H9 (cell line): ENCODE measurements around the gene MLPH. TPM values are rescaled to one million over a fixed set of nuclear protein-coding genes. Genes with fewer than 3 reads are reported as not detected.

Experiments
- DNase-seq: peaks from one replicate; pipeline ENCODE4 v3.0.0-alpha.2; 2017
- H2AFZ ChIP-seq: one replicate; pipeline ENCODE4 v1.6.1; 2013; ENCODE audit warnings: mild to moderate bottlenecking, low read length, control low read depth, moderate library complexity
- H2AK5ac ChIP-seq: 2 replicates; pipeline ENCODE4 v1.6.1; 2013; ENCODE audit warnings: low read length, control low read depth, mixed read lengths; ENCODE audit not compliant: insufficient read length
- H2BK120ac ChIP-seq: one replicate; pipeline ENCODE4 v1.6.1; 2013; ENCODE audit warnings: low read depth, mild to moderate bottlenecking, low read length, control low read depth, inconsistent platforms; ENCODE audit not compliant: poor library complexity, severe bottlenecking
- H2BK12ac ChIP-seq: 2 replicates; pipeline ENCODE4 v1.6.1; 2013; ENCODE audit warnings: low read length, control low read depth, mixed read lengths, low read depth; ENCODE audit not compliant: insufficient read length
- H2BK15ac ChIP-seq: 2 replicates; pipeline ENCODE4 v1.6.1; 2013; ENCODE audit warnings: low read depth, low read length, control low read depth
- H2BK20ac ChIP-seq: one replicate; pipeline ENCODE4 v1.6.1; 2013; ENCODE audit warnings: low read depth, mild to moderate bottlenecking, low read length, control low read depth, inconsistent platforms; ENCODE audit not compliant: poor library complexity, severe bottlenecking
- H2BK5ac ChIP-seq: 2 replicates; pipeline ENCODE4 v1.6.1; 2013; ENCODE audit warnings: low read length, control low read depth, mixed read lengths; ENCODE audit not compliant: insufficient read length
- H3K14ac ChIP-seq: 2 replicates; pipeline ENCODE4 v1.6.1; 2013; ENCODE audit warnings: low read length, control low read depth; ENCODE audit not compliant: insufficient read depth
- H3K18ac ChIP-seq: 2 replicates; pipeline ENCODE4 v1.6.1; 2013; ENCODE audit warnings: low read depth, mild to moderate bottlenecking, mixed read lengths, low read length, control low read depth; ENCODE audit not compliant: insufficient read length
- H3K23ac ChIP-seq: 2 replicates; pipeline ENCODE4 v1.6.1; 2013; ENCODE audit warnings: low read length, control low read depth, mixed read lengths, low read depth; ENCODE audit not compliant: insufficient read length
- H3K23me2 ChIP-seq: 2 replicates; pipeline ENCODE4 v1.6.1; 2013; ENCODE audit warnings: low read depth, mild to moderate bottlenecking, mixed read lengths, low read length, control low read depth; ENCODE audit not compliant: insufficient read length, poor library complexity, severe bottlenecking
- H3K27ac ChIP-seq: 2 replicates; pipeline ENCODE4 v1.5.1; 2013; ENCODE audit warnings: low read length, control low read depth, mixed read lengths, low read depth; ENCODE audit not compliant: insufficient read length
- H3K27me3 ChIP-seq: 2 replicates; pipeline ENCODE4 v1.6.1; 2013; ENCODE audit warnings: low read length, control low read depth, inconsistent platforms; ENCODE audit not compliant: insufficient read depth
- H3K4ac ChIP-seq: 2 replicates; pipeline ENCODE4 v1.6.1; 2013; ENCODE audit warnings: low read depth, mild to moderate bottlenecking, control low read depth, inconsistent platforms, low read length, moderate library complexity
- H3K4me1 ChIP-seq: 2 replicates; pipeline ENCODE4 v1.6.1; 2013; ENCODE audit warnings: low read length, control low read depth, inconsistent platforms; ENCODE audit not compliant: insufficient read depth
- H3K4me2 ChIP-seq: 2 replicates; pipeline ENCODE4 v1.6.1; 2013; ENCODE audit warnings: low read length, control low read depth, mixed read lengths; ENCODE audit not compliant: insufficient read length, insufficient read depth
- H3K56ac ChIP-seq: 2 replicates; pipeline ENCODE4 v1.6.1; 2013; ENCODE audit warnings: low read depth, mild to moderate bottlenecking, mixed read lengths, low read length, control low read depth; ENCODE audit not compliant: insufficient read length
- H3K79me1 ChIP-seq: 2 replicates; pipeline ENCODE4 v1.6.1; 2013; ENCODE audit warnings: low read depth, mild to moderate bottlenecking, moderate library complexity, low read length, control low read depth, inconsistent platforms; ENCODE audit not compliant: insufficient read depth, poor library complexity, severe bottlenecking
- H3K79me2 ChIP-seq: 2 replicates; pipeline ENCODE4 v1.6.1; 2013; ENCODE audit warnings: low read length, control low read depth, inconsistent platforms; ENCODE audit not compliant: insufficient read depth
- H3K9ac ChIP-seq: 2 replicates; pipeline ENCODE4 v1.6.1; 2013; ENCODE audit warnings: low read length, control low read depth, mixed read lengths; ENCODE audit not compliant: insufficient read length; ENCODE audit errors: extremely low read depth
- H3K9me3 ChIP-seq: one replicate; pipeline ENCODE4 v1.6.1; 2013; ENCODE audit warnings: low read depth, low read length, inconsistent platforms; ENCODE audit not compliant: control insufficient read depth
- H3T11ph ChIP-seq: one replicate; pipeline ENCODE4 v1.6.1; 2013; ENCODE audit warnings: mild to moderate bottlenecking, low read length, control low read depth, inconsistent platforms
- H4K20me1 ChIP-seq: one replicate; pipeline ENCODE4 v1.6.1; 2013; ENCODE audit not compliant: control insufficient read depth, insufficient read length, insufficient read depth
- H4K5ac ChIP-seq: 2 replicates; pipeline ENCODE4 v1.6.1; 2013; ENCODE audit warnings: low read depth, mild to moderate bottlenecking, mixed read lengths, low read length, control low read depth; ENCODE audit not compliant: insufficient read length
- H4K8ac ChIP-seq: replicated peaks from 2 replicates; pipeline ENCODE4 v1.6.1; 2013; ENCODE audit warnings: low read length, control low read depth, mixed read lengths, low read depth; ENCODE audit not compliant: insufficient read length
- H4K91ac ChIP-seq: 2 replicates; pipeline ENCODE4 v1.6.1; 2013; ENCODE audit warnings: low read depth, mild to moderate bottlenecking, moderate library complexity, mixed read lengths, low read length, control low read depth; ENCODE audit not compliant: insufficient read length
- H3K27ac Mint-ChIP-seq, 3 experiments: 2 replicates in 2 of 3; 3 replicates in 1 of 3; pipeline ENCODE4 v1.8.0; 2020 to 2021; ENCODE audit warnings: mixed read lengths in 3 of 3, mild to moderate bottlenecking in 1 of 3, moderate library complexity in 1 of 3
- H3K27me3 Mint-ChIP-seq: 2 replicates; pipeline ENCODE4 v1.8.0; 2021; ENCODE audit warnings: low read depth, mild to moderate bottlenecking, moderate library complexity, mixed read lengths
- H3K36me3 Mint-ChIP-seq, 3 experiments: 2 replicates in 2 of 3; 3 replicates in 1 of 3; pipeline ENCODE4 v1.8.0; 2020 to 2021; ENCODE audit warnings: low read depth in 3 of 3, mixed read lengths in 3 of 3; ENCODE audit not compliant: insufficient read depth in 1 of 3
- H3K4me1 Mint-ChIP-seq, 2 experiments: 2 replicates each; pipeline ENCODE4 v1.8.0; 2020; ENCODE audit warnings: mixed read lengths in 2 of 2
- H3K4me3 Mint-ChIP-seq, 2 experiments: 2 replicates in 1 of 2; 3 replicates in 1 of 2; pipeline ENCODE4 v1.8.0; 2020 to 2021; ENCODE audit warnings: mild to moderate bottlenecking in 2 of 2, mixed read lengths in 2 of 2, moderate library complexity in 1 of 2
- H3K9me3 Mint-ChIP-seq, 2 experiments: 2 replicates in 1 of 2; 3 replicates in 1 of 2; pipeline ENCODE4 v1.8.0; 2020; ENCODE audit warnings: mild to moderate bottlenecking in 2 of 2, mixed read lengths in 2 of 2, moderate library complexity in 1 of 2
- CTCF ChIP-seq: fragments of 200-600 bp; sonication (generic); conservative IDR thresholded peaks from 3 replicates; pipeline ENCODE4 v1.8.0; 2021; ENCODE audit warnings: antibody characterized with exemption, mild to moderate bottlenecking
- WGBS: extraction: QIAGEN DNeasy Blood & Tissue Kit; methylation state at CpG from one replicate; pipeline ENCODE4 v1.1.7; 2013; ENCODE audit warnings: missing lambda C conversion rate, low lambda C conversion rate, mixed read lengths; ENCODE audit not compliant: insufficient read length; ENCODE audit errors: extremely low coverage; 5-methylcytosine and 5-hydroxymethylcytosine counted together
- total RNA-seq: library from RNA; stranded (reverse); gene quantifications from 2 replicates; pipeline ENCODE4 v1.2.1, GENCODE V29; 2021

The MLPH gene
- total RNA-seq, 1 experiment from 2014 or later = 3.4 TPM

- Histone ChIP-seq H3T11ph (no peak overlapping the region), H4K20me1 (no peaks in the 10 kb centered on the region), H2BK20ac (no peak overlapping the region), H3K4ac (no peak overlapping the region), H3K9me3 (no peaks in the 10 kb centered on the region), H4K8ac (no peak overlapping the region), H3K23ac (no peak overlapping the region), H3K4me1 (peaks cover 9% of the 10 kb centered on the region; the same call in 1 of the 2 replicates), H2AK5ac (no peak overlapping the region), H3K27ac (no peak overlapping the region), H3K27me3 (no peaks in the 10 kb centered on the region), H3K14ac (no peak overlapping the region), H3K4me2 (no peak overlapping the region), H3K56ac (no peak overlapping the region), H2BK120ac (no peak overlapping the region), H2BK5ac (no peak overlapping the region), H4K5ac (no peak overlapping the region), H3K23me2 (peaks cover 4% of the 10 kb centered on the region), H3K79me2 (peaks cover 23% of the 10 kb centered on the region; the same call in 1 of the 2 replicates), H3K18ac (no peak overlapping the region), H4K91ac (no peak overlapping the region), H2BK15ac (no peak overlapping the region), H3K79me1 (peaks cover 5% of the 10 kb centered on the region), H2AFZ (no peak overlapping the region), H2BK12ac (no peak overlapping the region), H3K9ac (no peak overlapping the region)
- 0 out of 5 replicates have a peak, but pooled peaks cover 0 to 4% of the 10 kb centered on the region in 2 experiments for H3K9me3 Mint-ChIP-seq
- no peaks in the 10 kb centered on the region for H3K27me3 Mint-ChIP-seq
- H3K27ac Mint-ChIP-seq = no peak overlapping the region
- WGBS = no CpG with 5 or more reads among the region's 19 CpGs
- no peak for DNase-seq
- H3K36me3 Mint-ChIP-seq = peaks cover 4 to 20% (median 11%) of the 10 kb centered on the region in 3 experiments
- no peak overlapping the region for H3K4me3 Mint-ChIP-seq
- no peak for TF ChIP-seq CTCF
- H3K4me1 Mint-ChIP-seq = peaks cover 46 to 60% of the 10 kb centered on the region in 2 experiments
Measured at GRCh38 chr2:237583385-237584295, 96.6 kb downstream of the MLPH start.
